Mesenchymal stem cell (in vitro differentiated cells and primary cell): ENCODE data around the gene GNG7.
"Not testable (repeated sequence)": the region's sequence is repeated elsewhere in the genome, so short reads cannot be mapped to it uniquely, and the experiment has no call there.

ENCODE experiments used
- DNase-seq: peaks from one replicate; pipeline ENCODE4 v3.0.0-alpha.2; 2013
- H2AFZ ChIP-seq: one replicate; pipeline ENCODE4 v1.6.1; 2013; ENCODE audit warnings: low read depth, mild to moderate bottlenecking, control low read depth, inconsistent platforms, low read length, moderate library complexity
- H2AK5ac ChIP-seq: 2 replicates; pipeline ENCODE4 v1.6.1; 2013; ENCODE audit warnings: low read length, moderate library complexity, mild to moderate bottlenecking, inconsistent platforms; ENCODE audit not compliant: severe bottlenecking
- H2BK120ac ChIP-seq: one replicate; pipeline ENCODE4 v1.6.1; 2013; ENCODE audit warnings: low read depth, mild to moderate bottlenecking, inconsistent platforms, low read length, moderate library complexity
- H2BK12ac ChIP-seq, 2 experiments: one replicate each; pipeline ENCODE4 v1.6.1; 2013; ENCODE audit warnings: inconsistent platforms in 2 of 2, low read length in 2 of 2, mild to moderate bottlenecking in 2 of 2, moderate library complexity in 2 of 2, control low read depth in 1 of 2
- H2BK15ac ChIP-seq: one replicate; pipeline ENCODE4 v1.6.1; 2013; ENCODE audit warnings: mild to moderate bottlenecking, low read depth, inconsistent platforms; ENCODE audit not compliant: poor library complexity, severe bottlenecking
- H2BK5ac ChIP-seq: 2 replicates; pipeline ENCODE4 v1.6.1; 2013; ENCODE audit warnings: low read depth, mild to moderate bottlenecking, low read length, control low read depth, inconsistent platforms; ENCODE audit not compliant: poor library complexity, severe bottlenecking
- H3K14ac ChIP-seq, 2 experiments: one replicate each; pipeline ENCODE4 v1.6.1; 2013; ENCODE audit warnings: inconsistent platforms in 2 of 2, low read length in 2 of 2, control low read depth in 1 of 2, mild to moderate bottlenecking in 1 of 2, moderate library complexity in 1 of 2
- H3K18ac ChIP-seq, 2 experiments: one replicate each; pipeline ENCODE4 v1.6.1; 2013; ENCODE audit warnings: inconsistent platforms in 2 of 2, low read length in 2 of 2, control low read depth in 1 of 2, low read depth in 1 of 2, mild to moderate bottlenecking in 1 of 2
- H3K23ac ChIP-seq, 2 experiments: one replicate each; pipeline ENCODE4 v1.6.1; 2013; ENCODE audit warnings: inconsistent platforms in 2 of 2, low read length in 2 of 2, mild to moderate bottlenecking in 2 of 2, moderate library complexity in 2 of 2, control low read depth in 1 of 2
- H3K27ac ChIP-seq: 2 replicates; pipeline ENCODE4 v1.5.1; 2013; ENCODE audit warnings: mild to moderate bottlenecking, moderate library complexity, low read length, control low read depth, inconsistent platforms; ENCODE audit not compliant: poor library complexity, severe bottlenecking
- H3K27me3 ChIP-seq, 2 experiments: 2 replicates each; pipeline versions ENCODE4 v1.6.1 to v1.7.0; 2013; ENCODE audit warnings: low read length in 2 of 2, mild to moderate bottlenecking in 2 of 2, moderate library complexity in 2 of 2, control low read depth in 1 of 2, inconsistent platforms in 1 of 2; ENCODE audit not compliant: control insufficient read depth in 1 of 2, insufficient read depth in 1 of 2
- H3K36me3 ChIP-seq, 2 experiments: 2 replicates each; pipeline versions ENCODE4 v1.6.1 to v1.7.0; 2013; ENCODE audit warnings: low read length in 2 of 2, control low read depth in 1 of 2, inconsistent platforms in 1 of 2, low read depth in 1 of 2, mild to moderate bottlenecking in 1 of 2; ENCODE audit not compliant: insufficient read depth in 2 of 2, control insufficient read depth in 1 of 2
- H3K4ac ChIP-seq, 2 experiments: one replicate each; pipeline ENCODE4 v1.6.1; 2013; ENCODE audit warnings: inconsistent platforms in 2 of 2, low read length in 2 of 2, mild to moderate bottlenecking in 2 of 2, moderate library complexity in 2 of 2, control low read depth in 1 of 2, low read depth in 1 of 2
- H3K4me1 ChIP-seq: 2 replicates; pipeline ENCODE4 v1.6.1; 2013; ENCODE audit warnings: low read depth, low read length, control low read depth; ENCODE audit not compliant: control insufficient read depth, insufficient read depth
- H3K4me2 ChIP-seq: 2 replicates; pipeline ENCODE4 v1.6.1; 2013; ENCODE audit warnings: low read length, mild to moderate bottlenecking, inconsistent platforms; ENCODE audit not compliant: poor library complexity, severe bottlenecking
- H3K4me3 ChIP-seq, 2 experiments: 2 replicates each; pipeline versions ENCODE4 v1.5.1 to v1.7.0; 2013; ENCODE audit warnings: low read length in 2 of 2, mild to moderate bottlenecking in 2 of 2, control low read depth in 1 of 2, low read depth in 1 of 2; ENCODE audit not compliant: insufficient read depth in 1 of 2
- H3K79me1 ChIP-seq: replicated peaks from 2 replicates; pipeline ENCODE4 v1.6.1; 2013; ENCODE audit warnings: mild to moderate bottlenecking, control low read depth, low read length, inconsistent platforms; ENCODE audit not compliant: poor library complexity, severe bottlenecking
- H3K9ac ChIP-seq: 2 replicates; pipeline ENCODE4 v1.7.0; 2013; ENCODE audit warnings: mild to moderate bottlenecking, low read length, moderate library complexity
- H3K9me3 ChIP-seq: 2 replicates; pipeline ENCODE4 v1.7.0; 2013; ENCODE audit warnings: mild to moderate bottlenecking, low read length; ENCODE audit not compliant: control insufficient read depth
- H4K8ac ChIP-seq: one replicate; pipeline ENCODE4 v1.6.1; 2013; ENCODE audit warnings: inconsistent platforms, mild to moderate bottlenecking, low read length, moderate library complexity
- H4K91ac ChIP-seq: one replicate; pipeline ENCODE4 v1.6.1; 2013; ENCODE audit warnings: mild to moderate bottlenecking, low read length, inconsistent platforms
- WGBS: methylation state at CpG from one replicate; pipeline ENCODE4 v1.1.7; 2013; ENCODE audit warnings: mixed read lengths; 5-methylcytosine and 5-hydroxymethylcytosine counted together

GNG7 gene

GRCh38 chr19:2715470-2716274 lies 13.2 kb upstream of the GNG7 start:
- Histone ChIP-seq H2BK15ac (no peak overlapping the region), H3K14ac (no peak overlapping the region), H2AK5ac (no peak overlapping the region), H4K91ac (no peak overlapping the region), H2BK5ac (no peak overlapping the region), H3K9ac (no peak overlapping the region), H3K79me1 (no peaks in the 10 kb centered on the region), H3K27me3 (peaks cover 0 to 18% of the 10 kb centered on the region in 2 experiments), H2BK120ac (no peak overlapping the region), H3K9me3 (peaks cover 8% of the 10 kb centered on the region), H3K4ac (no peak overlapping the region), H3K4me3 (no peak overlapping the region), H3K4me2 (no peak overlapping the region), H4K8ac (no peak overlapping the region), H3K27ac (no peak overlapping the region), H2BK12ac (no peak overlapping the region), H3K18ac (no peak overlapping the region), H3K36me3 (peaks cover 0 to 19% of the 10 kb centered on the region in 2 experiments), H3K23ac (no peak overlapping the region), H3K4me1 (peaks cover 7% of the 10 kb centered on the region), H2AFZ (no peak overlapping the region)
- no peak for DNase-seq
- WGBS = 93% methylated on average over 11 of the region's 12 CpGs

DNA sequence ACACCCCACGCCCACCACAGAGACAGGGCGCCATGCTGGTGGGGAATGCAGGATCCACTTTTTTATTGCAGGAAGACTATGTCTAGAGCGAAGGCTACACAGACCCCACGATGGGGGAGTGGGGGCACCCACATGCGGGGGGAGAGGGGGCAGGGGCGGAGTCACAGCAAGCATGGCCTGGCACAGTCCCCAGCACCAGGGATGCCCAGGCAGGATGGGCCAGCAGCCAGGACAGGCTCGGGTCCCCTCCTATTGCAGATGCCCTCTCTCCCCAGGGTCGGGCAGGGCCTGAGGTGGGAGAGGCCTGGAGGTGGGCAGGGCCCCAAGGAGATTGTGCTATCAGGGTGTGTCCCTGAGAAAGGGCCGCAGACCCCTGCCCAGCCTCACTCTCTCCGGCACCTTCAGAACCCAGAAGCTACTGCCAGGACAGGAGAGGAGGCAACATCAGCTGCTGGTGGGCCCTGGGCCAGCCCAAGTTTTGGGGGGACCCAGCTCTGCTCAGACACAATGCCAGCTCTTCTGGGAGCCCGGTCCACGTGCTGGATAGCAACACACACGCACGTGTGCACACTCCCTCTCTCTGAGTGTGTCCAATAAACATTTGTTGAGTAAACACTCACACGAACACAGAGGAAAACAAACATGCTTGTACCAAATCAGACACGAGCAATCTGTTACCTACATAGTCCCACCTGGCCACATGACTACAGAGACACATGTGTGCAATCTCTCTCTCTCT lies 12.2 kb upstream of the GNG7 start:
- no peak overlapping the region for H2BK12ac ChIP-seq
- no peak overlapping the region for H3K18ac ChIP-seq
- H3K23ac ChIP-seq = no peak overlapping the region
- WGBS = 80% methylated on average over 14 of the region's 16 CpGs
- peaks cover 8% of the 10 kb centered on the region for H3K9me3 ChIP-seq
- H3K14ac ChIP-seq = no peak overlapping the region
- DNase-seq = no peak
- no peaks in the 10 kb centered on the region for H3K4me1 ChIP-seq
- H3K27ac ChIP-seq = no peak overlapping the region
- H3K9ac ChIP-seq = no peak overlapping the region
- H2BK5ac ChIP-seq = no peak overlapping the region
- H4K91ac ChIP-seq = no peak overlapping the region
- peaks cover 4 to 8% of the 10 kb centered on the region in 2 experiments for H3K27me3 ChIP-seq
- H4K8ac ChIP-seq = no peak overlapping the region
- H3K36me3 ChIP-seq = peaks cover 0 to 19% of the 10 kb centered on the region in 2 experiments
- no peak overlapping the region for H3K4ac ChIP-seq
- H2BK120ac ChIP-seq = no peak overlapping the region
- H3K4me3 ChIP-seq = no peak overlapping the region
- no peak overlapping the region for H3K4me2 ChIP-seq
- H2BK15ac ChIP-seq = no peak overlapping the region
- H2AFZ ChIP-seq = no peak overlapping the region
- no peak overlapping the region for H2AK5ac ChIP-seq
- no peaks in the 10 kb centered on the region for H3K79me1 ChIP-seq

DNA sequence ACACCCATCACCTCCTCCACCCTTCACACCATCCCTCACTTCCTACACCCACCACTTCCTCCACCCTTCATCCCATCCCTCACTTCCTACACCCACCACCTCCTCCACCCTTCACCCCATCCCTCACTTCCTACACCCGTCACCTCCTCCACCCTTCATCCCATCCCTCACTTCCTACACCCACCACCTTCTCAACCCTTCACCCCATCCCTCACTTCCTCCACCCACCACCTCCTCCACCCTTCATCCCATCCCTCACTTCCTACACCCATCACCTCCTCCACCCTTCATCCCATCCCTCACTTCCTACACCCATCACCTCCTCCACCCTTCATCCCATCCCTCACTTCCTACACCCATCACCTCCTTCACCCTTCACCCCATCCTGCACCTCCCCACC lies 11.6 kb upstream of the GNG7 start:
- H3K79me1 ChIP-seq, H4K8ac ChIP-seq, H2BK15ac ChIP-seq, H2BK120ac ChIP-seq, H3K14ac ChIP-seq, H3K4ac ChIP-seq, H3K9ac ChIP-seq, H3K27ac ChIP-seq, H3K18ac ChIP-seq, H3K23ac ChIP-seq, H2BK12ac ChIP-seq, H3K9me3 ChIP-seq, DNase-seq, H3K4me2 ChIP-seq, H2AFZ ChIP-seq, H2AK5ac ChIP-seq, H4K91ac ChIP-seq, H2BK5ac ChIP-seq, H3K4me3 ChIP-seq, H3K4me1 ChIP-seq, H3K27me3 ChIP-seq: not testable (repeated sequence)
- peaks cover 0 to 19% of the 10 kb centered on the region in 2 experiments for H3K36me3 ChIP-seq
- 88% methylated on average over 1 of the region's 1 CpG for WGBS

- not testable (repeated sequence) for H2BK15ac ChIP-seq, DNase-seq, H3K27me3 ChIP-seq, H3K4ac ChIP-seq, H2AK5ac ChIP-seq, H3K27ac ChIP-seq, H3K4me2 ChIP-seq, H2BK12ac ChIP-seq, H3K4me1 ChIP-seq, H4K91ac ChIP-seq, H3K4me3 ChIP-seq, H3K23ac ChIP-seq, H4K8ac ChIP-seq, H3K9ac ChIP-seq, H2BK120ac ChIP-seq, H3K18ac ChIP-seq, H3K9me3 ChIP-seq, H3K14ac ChIP-seq, H2BK5ac ChIP-seq, H3K79me1 ChIP-seq, H2AFZ ChIP-seq
- WGBS = 91% methylated on average over 3 of the region's 3 CpGs
- peaks cover 0 to 19% of the 10 kb centered on the region in 2 experiments for H3K36me3 ChIP-seq
Measured at GRCh38 chr19:2713170-2713569, 10.7 kb upstream of the GNG7 start.
